MCF 10A (cell line): ENCODE measurements around the gene UVRAG. TPM values are rescaled to one million over a fixed set of nuclear protein-coding genes. Genes with fewer than 3 reads are reported as not detected.

ENCODE experiments used
- BruUV-seq: library from RNA; stranded (reverse); fragments of 400-500 nt; replicated peaks from 2 replicates; lab custom pipeline; 2021; lab: Mats Ljungman, UMichigan
- CTCF ChIA-PET: fragments of 300-600 bp; sonication (Branson Sonifier 250); formaldehyde crosslinking; extraction: SDS; loops from one replicate; lab custom pipeline; 2021; ENCODE audit warnings: antibody characterized with exemption, inconsistent platforms; lab: Yijun Ruan, JAX
- POLR2A ChIA-PET: fragments of 300-600, 350-650 bp; sonication (Branson Sonifier 250); formaldehyde crosslinking; extraction: SDS; loops from one replicate; lab custom pipeline; 2020; ENCODE audit warnings: antibody characterized with exemption, inconsistent platforms; lab: Yijun Ruan, JAX
- DNase-seq: peaks from one replicate; pipeline ENCODE4 v3.0.0-alpha.2; 2018; ENCODE audit not compliant: unreplicated experiment
- H3K27ac Mint-ChIP-seq: one replicate; pipeline ENCODE4 v1.8.0; 2022; ENCODE audit warnings: mild to moderate bottlenecking, low read depth, mixed read lengths; ENCODE audit not compliant: unreplicated experiment
- H3K27me3 Mint-ChIP-seq: one replicate; pipeline ENCODE4 v1.8.0; 2022; ENCODE audit warnings: mixed read lengths; ENCODE audit not compliant: insufficient read depth, unreplicated experiment
- H3K36me3 Mint-ChIP-seq: one replicate; pipeline ENCODE4 v1.8.0; 2022; ENCODE audit warnings: mild to moderate bottlenecking, moderate library complexity, mixed read lengths; ENCODE audit not compliant: insufficient read depth, unreplicated experiment
- H3K4me1 Mint-ChIP-seq: one replicate; pipeline ENCODE4 v1.8.0; 2022; ENCODE audit warnings: mixed read lengths; ENCODE audit not compliant: insufficient read depth, unreplicated experiment
- H3K4me3 Mint-ChIP-seq: one replicate; pipeline ENCODE4 v1.8.0; 2022; ENCODE audit warnings: mild to moderate bottlenecking, moderate library complexity, mixed read lengths; ENCODE audit not compliant: unreplicated experiment
- H3K9me3 Mint-ChIP-seq: one replicate; pipeline ENCODE4 v1.8.0; 2022; ENCODE audit warnings: mixed read lengths; ENCODE audit not compliant: unreplicated experiment
- CTCF ChIP-seq: fragments of 200-600 bp; IDR thresholded peaks from one replicate; pipeline ENCODE4 v1.8.0; 2022; ENCODE audit warnings: antibody characterized with exemption, mild to moderate bottlenecking; ENCODE audit not compliant: unreplicated experiment
- intact Hi-C: fragments of 100-400 bp; cut with micrococcal nuclease; formaldehyde crosslinking; loops from 2 replicates; pipeline ENCODE4 v1.14.1; 2022
- total RNA-seq: library from RNA; stranded (reverse); gene quantifications from 2 replicates; pipeline ENCODE4 v1.2.3, GENCODE V29; 2022

UVRAG gene
- total RNA-seq, 1 experiment from 2014 or later, result 12.4 TPM

- CTCF ChIA-PET, result interaction anchor here (0.5 to 3.2 kb wide), 4 partner anchors 9 to 255 kb away, joined by 3 to 88 read pairs (median 3); no protein-coding TSS in a partner anchor
- no TSS peak for BruUV-seq
- H3K4me3 Mint-ChIP-seq, result no peak overlapping the region
Measured at GRCh38 chr11:76153571-76153923, 338.5 kb downstream of the UVRAG start.

GRCh38 chr11:76155500-76156227 lies 340.7 kb downstream of the UVRAG start:
- peaks cover 11% of the 10 kb centered on the region for H3K27me3 Mint-ChIP-seq
- no peak for TF ChIP-seq CTCF
- H3K4me3 Mint-ChIP-seq, result no peak overlapping the region
- no peaks in the 10 kb centered on the region for H3K9me3 Mint-ChIP-seq
- H3K36me3 Mint-ChIP-seq, result no peaks in the 10 kb centered on the region
- BruUV-seq, result no TSS peak
- no peak for DNase-seq
- no peak overlapping the region for H3K27ac Mint-ChIP-seq
- ChIA-PET CTCF (interaction anchor here (0.7 to 1.8 kb wide), 4 partner anchors 259 to 1123 kb away, joined by 4 to 9 read pairs (median 4); no protein-coding TSS in a partner anchor), POLR2A (interaction anchor here (0.6 kb wide), 1 partner anchor 31 kb away, joined by 3 read pairs; no protein-coding TSS in a partner anchor)
- intact Hi-C loops, result loop anchor here (5.0 kb wide), 1 partner anchor 162 kb away; no protein-coding TSS in a partner anchor
- peaks cover 9% of the 10 kb centered on the region for H3K4me1 Mint-ChIP-seq

More at GRCh38 chr11:76153571-76153923, 338.5 kb downstream of the UVRAG start:
- Mint-ChIP-seq H3K36me3 (no peaks in the 10 kb centered on the region), H3K27me3 (peaks cover 11% of the 10 kb centered on the region), H3K9me3 (no peaks in the 10 kb centered on the region), H3K27ac (no peak overlapping the region), H3K4me1 (peaks cover 9% of the 10 kb centered on the region)
- POLR2A ChIA-PET, result interaction anchor here (0.6 kb wide), 1 partner anchor 242 kb away, joined by 4 read pairs; no protein-coding TSS in a partner anchor
- DNase-seq, result peak; percentile 3
- TF ChIP-seq CTCF, result no peak
- intact Hi-C loops, result loop anchor here (5.0 kb wide), 1 partner anchor 236 kb away; no protein-coding TSS in a partner anchor

DNA sequence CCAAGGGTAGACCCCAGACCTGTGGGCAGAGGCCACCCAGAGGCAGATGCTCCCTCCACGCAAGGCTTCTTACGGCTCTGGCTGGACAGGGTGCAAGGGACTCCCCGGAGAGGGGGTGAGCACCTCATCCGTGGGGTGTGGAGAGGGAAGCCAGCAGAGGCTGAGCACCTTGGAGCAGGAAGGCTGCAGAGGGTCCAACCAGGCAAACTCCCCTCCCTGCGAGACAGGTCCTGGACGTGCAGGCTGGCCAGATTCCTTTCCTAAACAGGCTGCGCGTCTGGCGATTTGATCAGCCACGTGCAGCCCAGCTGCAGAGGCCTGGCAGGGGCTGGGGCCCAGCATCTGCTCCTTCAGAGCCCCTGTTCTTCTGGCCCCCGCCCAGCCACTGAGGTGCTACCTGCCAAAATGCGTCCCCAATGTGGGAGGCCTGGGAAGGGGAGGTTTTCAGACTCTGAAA lies 342.0 kb downstream of the UVRAG start:
- CTCF ChIA-PET, result no interaction called here
- H3K27me3 Mint-ChIP-seq, result peaks cover 11% of the 10 kb centered on the region
- DNase-seq, result no peak
- H3K4me3 Mint-ChIP-seq, result no peak overlapping the region
- BruUV-seq, result no TSS peak
- intact Hi-C loops, result loop anchor here (5.0 kb wide), 1 partner anchor 160 kb away; no protein-coding TSS in a partner anchor
- POLR2A ChIA-PET, result no interaction called here
- no peaks in the 10 kb centered on the region for H3K36me3 Mint-ChIP-seq
- no peak overlapping the region for H3K27ac Mint-ChIP-seq
- no peak for TF ChIP-seq CTCF
- H3K9me3 Mint-ChIP-seq, result no peaks in the 10 kb centered on the region
- peaks cover 5% of the 10 kb centered on the region for H3K4me1 Mint-ChIP-seq

DNA sequence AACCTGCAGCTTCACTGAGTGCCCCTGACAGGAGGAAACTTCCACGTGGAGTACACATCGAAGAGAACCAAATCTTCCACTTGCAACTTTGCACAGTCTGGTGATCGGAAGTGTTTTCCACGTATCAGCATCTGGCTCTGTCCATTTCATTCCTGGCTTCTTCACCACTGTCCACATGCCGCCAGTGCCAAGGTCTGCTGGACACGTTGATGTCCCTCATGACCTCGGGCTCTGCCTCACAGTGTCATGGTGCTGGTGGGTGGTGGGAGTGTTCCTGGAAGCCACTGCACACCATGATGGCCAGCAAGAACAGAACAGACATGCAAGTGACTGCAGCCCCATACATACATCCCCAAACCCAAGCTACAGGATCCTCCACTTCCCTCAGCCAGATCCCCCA lies 342.9 kb downstream of the UVRAG start:
- DNase-seq, result no peak
- H3K27ac Mint-ChIP-seq, result no peak overlapping the region
- ChIA-PET POLR2A (interaction anchor here (0.6 to 0.7 kb wide), 2 partner anchors 20 to 370 kb away, joined by 3 read pairs; no protein-coding TSS in a partner anchor), CTCF (interaction anchor here (0.6 to 1.1 kb wide), 2 partner anchors 265 to 346 kb away, joined by 3 read pairs; no protein-coding TSS in a partner anchor)
- TF ChIP-seq CTCF, result no peak
- H3K9me3 Mint-ChIP-seq, result no peaks in the 10 kb centered on the region
- BruUV-seq, result no TSS peak
- peaks cover 5% of the 10 kb centered on the region for H3K36me3 Mint-ChIP-seq
- intact Hi-C loops, result loop anchor here (5.0 kb wide), 1 partner anchor 159 kb away; no protein-coding TSS in a partner anchor
- peaks cover 11% of the 10 kb centered on the region for H3K27me3 Mint-ChIP-seq
- H3K4me1 Mint-ChIP-seq, result no peaks in the 10 kb centered on the region
- no peak overlapping the region for H3K4me3 Mint-ChIP-seq
